SK-N-SH (cell line): ENCODE results near the gene C14orf93. TPM values are rescaled to one million over a fixed set of nuclear protein-coding genes. Genes with fewer than 3 reads are reported as not detected.
A peak's percentile ranks its signal among the peaks of the same experiment; 100 is the strongest.

Experiments used
- CTCF ChIA-PET: fragments of 300-600, 350-600 bp; formaldehyde crosslinking; extraction: SDS; loops from one replicate; lab custom pipeline; 2021; lab: Yijun Ruan, JAX
- POLR2A ChIA-PET: fragments of 350-600 bp; sonication (Branson Sonifier 250); formaldehyde crosslinking; extraction: SDS; loops from one replicate; lab custom pipeline; 2020; ENCODE audit warnings: antibody characterized with exemption, inconsistent platforms; lab: Yijun Ruan, JAX
- DNase-seq: peaks from one replicate; pipeline ENCODE4 v3.0.0; 2012
- H2AFZ ChIP-seq: fragments of 200-600 bp; sonication (generic); 2 replicates; pipeline ENCODE4 v1.8.1; 2016; ENCODE audit warnings: antibody characterized with exemption, mild to moderate bottlenecking, low read depth
- H3F3A ChIP-seq: fragments of 200-600 bp; sonication (generic); replicated peaks from 2 replicates; pipeline ENCODE3; 2016; ENCODE audit warnings: antibody characterized with exemption, mild to moderate bottlenecking; ENCODE audit not compliant: insufficient read depth
- H3K27ac ChIP-seq, 2 experiments: fragments of 200-500 bp in 1 of 2; fragments of 200-600 bp in 1 of 2; sonication (Bioruptor generic) in 1 of 2; sonication (generic), shearing (Covaris generic) in 1 of 2; 2 replicates each; pipeline versions ENCODE4 v1.5.1 to v1.6.1; 2014 to 2016; ENCODE audit warnings: low read depth in 2 of 2, inconsistent platforms in 1 of 2, low read length in 1 of 2, mild to moderate bottlenecking in 1 of 2, mixed read lengths in 1 of 2
- H3K27me3 ChIP-seq: fragments of 200-600 bp; sonication (generic), shearing (Covaris generic); 2 replicates; pipeline ENCODE4 v1.6.1; 2016; ENCODE audit warnings: mixed run types; ENCODE audit not compliant: insufficient read depth
- H3K36me3 ChIP-seq, 2 experiments: fragments of 200-500 bp in 1 of 2; fragments of 200-600 bp in 1 of 2; sonication (Bioruptor generic) in 1 of 2; sonication (generic) in 1 of 2; replicated peaks in 1 of 2; 2 replicates each; pipeline versions ENCODE3 to v1.5.1; 2014 to 2016; ENCODE audit warnings: low read length in 1 of 2, mild to moderate bottlenecking in 1 of 2; ENCODE audit not compliant: insufficient read depth in 2 of 2, control insufficient read depth in 1 of 2
- H3K4me1 ChIP-seq, 2 experiments: fragments of 200-500 bp in 1 of 2; fragments of 200-600 bp in 1 of 2; sonication (Bioruptor generic) in 1 of 2; sonication (generic), shearing (Covaris generic) in 1 of 2; 2 replicates each; pipeline versions ENCODE4 v1.5.1 to v1.6.1; 2014 to 2016; ENCODE audit warnings: low read depth in 1 of 2, low read length in 1 of 2, mixed run types in 1 of 2; ENCODE audit not compliant: insufficient read depth in 2 of 2, control insufficient read depth in 1 of 2
- H3K4me2 ChIP-seq: fragments of 200-600 bp; sonication (generic), shearing (Covaris generic); 2 replicates; pipeline ENCODE4 v1.6.1; 2017; ENCODE audit warnings: mixed run types
- H3K4me3 ChIP-seq, 2 experiments: fragments of 200-500 bp in 1 of 2; fragments of 200-600 bp in 1 of 2; sonication (Bioruptor generic) in 1 of 2; sonication (generic), shearing (Covaris generic) in 1 of 2; 2 replicates each; pipeline versions ENCODE4 v1.5.1 to v1.8.1; 2014 to 2016; ENCODE audit warnings: low read depth in 2 of 2, inconsistent platforms in 1 of 2, low read length in 1 of 2, mild to moderate bottlenecking in 1 of 2, mixed read lengths in 1 of 2, moderate library complexity in 1 of 2
- H3K79me2 ChIP-seq: fragments of 200-600 bp; sonication (generic); 2 replicates; pipeline ENCODE4 v1.8.1; 2017; ENCODE audit warnings: mild to moderate bottlenecking; ENCODE audit not compliant: insufficient read depth
- H3K9ac ChIP-seq: fragments of 200-600 bp; sonication (generic); 2 replicates; pipeline ENCODE4 v1.6.1; 2017; ENCODE audit warnings: mixed run types
- H3K9me2 ChIP-seq: fragments of 200-600 bp; sonication (generic); 2 replicates; pipeline ENCODE4 v1.6.1; 2017; ENCODE audit warnings: mixed run types
- H3K9me3 ChIP-seq: fragments of 200-600 bp; sonication (generic); 2 replicates; pipeline ENCODE4 v1.6.1; 2017; ENCODE audit warnings: mixed run types, mild to moderate bottlenecking, moderate library complexity
- H4K20me1 ChIP-seq: fragments of 200-600 bp; sonication (generic); 2 replicates; pipeline ENCODE4 v1.6.1; 2017; ENCODE audit warnings: mild to moderate bottlenecking, mixed run types; ENCODE audit not compliant: insufficient read depth
- CHD2 ChIP-seq: fragments of 150-350 bp; IDR thresholded peaks from 2 replicates; pipeline ENCODE4 v1.6.1; 2018; ENCODE audit warnings: low read length; ENCODE audit not compliant: partially characterized antibody
- ELF1 ChIP-seq: IDR thresholded peaks from 2 replicates; pipeline ENCODE4 v1.4.0; 2012
- EP300 ChIP-seq, 2 experiments: IDR thresholded peaks; 2 replicates each; pipeline versions ENCODE4 v1.4.0 to v1.6.1; 2012; ENCODE audit warnings: borderline replicate concordance in 1 of 2, low read depth in 1 of 2, low read length in 1 of 2
- FOSL2 ChIP-seq: IDR thresholded peaks from 2 replicates; pipeline ENCODE4 v1.4.0; 2012; ENCODE audit warnings: low read depth, mild to moderate bottlenecking, moderate library complexity, borderline replicate concordance
- FOXJ3 ChIP-seq: sonication (generic); formaldehyde crosslinking; IDR thresholded peaks from 2 replicates; pipeline ENCODE4 v1.5.1; 2020; ENCODE audit warnings: mild to moderate bottlenecking, missing genetic modification reagents
- GABPA ChIP-seq: IDR thresholded peaks from 2 replicates; pipeline ENCODE4 v1.4.0; 2012; ENCODE audit warnings: low read depth, mild to moderate bottlenecking
- IRF3 ChIP-seq: fragments of 150-350 bp; IDR thresholded peaks from 2 replicates; pipeline ENCODE4 v1.6.1; 2016; ENCODE audit warnings: mild to moderate bottlenecking, low read depth, low read length
- JUND ChIP-seq: IDR thresholded peaks from 2 replicates; pipeline ENCODE4 v1.4.0; 2012
- MAX ChIP-seq: IDR thresholded peaks from 2 replicates; pipeline ENCODE4 v1.4.0; 2012; ENCODE audit warnings: low read depth
- MEF2A ChIP-seq: IDR thresholded peaks from 2 replicates; pipeline ENCODE4 v1.4.0; 2012; ENCODE audit warnings: low read depth, borderline replicate concordance
- MXI1 ChIP-seq: IDR thresholded peaks from 2 replicates; pipeline ENCODE4 v1.6.1; 2012; ENCODE audit warnings: mild to moderate bottlenecking, low read depth, low read length, improper control_type of control experiment
- NFIC ChIP-seq: IDR thresholded peaks from 2 replicates; pipeline ENCODE4 v1.4.0; 2012; ENCODE audit warnings: borderline replicate concordance
- PBX3 ChIP-seq: IDR thresholded peaks from 2 replicates; pipeline ENCODE4; 2012
- RCOR1 ChIP-seq: fragments of 150-350 bp; IDR thresholded peaks from 2 replicates; pipeline ENCODE4 v1.6.1; 2017; ENCODE audit warnings: antibody characterized with exemption, low read length
- REST ChIP-seq: IDR thresholded peaks from 2 replicates; pipeline ENCODE4 v1.6.1; 2012; ENCODE audit warnings: mild to moderate bottlenecking, low read depth, low read length, moderate library complexity
- RXRA ChIP-seq: IDR thresholded peaks from 2 replicates; pipeline ENCODE4 v1.4.0; 2012; ENCODE audit warnings: low read depth, mild to moderate bottlenecking, borderline replicate concordance
- SIN3A ChIP-seq: IDR thresholded peaks from 2 replicates; pipeline ENCODE4 v1.6.1; 2012; ENCODE audit warnings: low read depth, mild to moderate bottlenecking, low read length, moderate library complexity, borderline replicate concordance
- TEAD4 ChIP-seq: IDR thresholded peaks from 2 replicates; pipeline ENCODE4 v1.4.0; 2012; ENCODE audit warnings: mild to moderate bottlenecking, borderline replicate concordance; ENCODE audit not compliant: insufficient read depth
- USF1 ChIP-seq: IDR thresholded peaks from 2 replicates; pipeline ENCODE4 v1.4.0; 2012; ENCODE audit warnings: low read depth, borderline replicate concordance
- YY1 ChIP-seq: IDR thresholded peaks from 2 replicates; pipeline ENCODE4 v1.4.0; 2012; ENCODE audit warnings: low read depth, mild to moderate bottlenecking
- WGBS: methylation state at CpG from one replicate; pipeline ENCODE4 v1.1.6; 2017; ENCODE audit warnings: low lambda C conversion rate; 5-methylcytosine and 5-hydroxymethylcytosine counted together
- polyA plus RNA-seq, 3 experiments: library from polyadenylated mRNA; depleted of rRNA; stranded (reverse); fragments of >200 nt; gene quantifications; 2 replicates each; pipeline ENCODE4 v1.2.3, GENCODE V29; 2012

Gene C14orf93
- polyA plus RNA-seq, 1 of the 3 experiments (the other 2 are of a cell fraction), result 9.1 TPM

GRCh38 chr14:23006188-23006534 lies 3.8 kb downstream of the C14orf93 start:
- ChIA-PET CTCF (interaction anchor here (0.6 to 4.1 kb wide), 20 partner anchors 10 to 90 kb away, joined by 3 to 61 read pairs (median 6); partner anchors contain the start of genes AJUBA, CDH24, PRMT5 and PSMB5), POLR2A (interaction anchor here (0.7 to 2.6 kb wide), 15 partner anchors 9 to 1235 kb away, joined by 3 to 33 read pairs (median 5); partner anchors contain the start of genes ACIN1 and CDH24)
- Histone ChIP-seq H3K4me1 (peaks cover 10 to 18% of the 10 kb centered on the region in 2 experiments), H4K20me1 (no peaks in the 10 kb centered on the region), H3F3A (peaks cover 24% of the 10 kb centered on the region), H3K9ac (peak overlapping the region; percentile 74), H3K36me3 (no peaks in the 10 kb centered on the region), H3K4me3 (peak overlapping the region; percentile 67 to 68), H3K9me3 (no peaks in the 10 kb centered on the region), H3K27ac (peak overlapping the region; percentile 81 to 97), H3K4me2 (peak overlapping the region; percentile 89), H3K79me2 (0 out of 2 replicates have a peak, but pooled peaks cover 3% of the 10 kb centered on the region), H3K9me2 (no peaks in the 10 kb centered on the region), H2AFZ (peak overlapping the region; percentile 86), H3K27me3 (no peaks in the 10 kb centered on the region)
- 73% methylated on average over 5 of the region's 5 CpGs for WGBS
- DNase-seq, result no peak
- no peak for TF ChIP-seq MAX
- TF ChIP-seq USF1, result no peak
- TF ChIP-seq FOXJ3 (CRISPR knock-in tag), result no peak
- no peak for TF ChIP-seq FOSL2
- TF ChIP-seq RCOR1, result no peak
- TF ChIP-seq JUND, result no peak
- no peak for TF ChIP-seq REST
- no peak for TF ChIP-seq GABPA
- TF ChIP-seq NFIC, result no peak
- TF ChIP-seq ELF1, result no peak
- no peak for TF ChIP-seq MXI1
- no peak for TF ChIP-seq IRF3
- TF ChIP-seq RXRA, result no peak
- no peak for TF ChIP-seq EP300 (IDR thresholded peaks at IDR 0.05; ENCODE audit: borderline replicate concordance in 1 of 2, low read depth in 1 of 2, low read length in 1 of 2)
- TF ChIP-seq TEAD4, result no peak
- TF ChIP-seq PBX3, result no peak
- no peak for TF ChIP-seq CHD2
- TF ChIP-seq YY1, result no peak
- no peak for TF ChIP-seq SIN3A
- no peak for TF ChIP-seq MEF2A
